ENCODE measurements around the gene ATP6V1A. TPM values are rescaled to one million over a fixed set of nuclear protein-coding genes. Genes with fewer than 3 reads are reported as not detected.

ATP6V1A gene
- polyA plus RNA-seq, 1 donor, result 46.3 TPM

GRCh38 chr3:113719294-113719693, 27.5 kb upstream of the ATP6V1A start:
- WGBS (ENCODE audit: insufficient coverage, low lambda C conversion rate), result no CpG with 5 or more reads among the region's 1 CpG
- no peak for DNase-seq
- H3K4me3 ChIP-seq (ENCODE audit: low read length), result no peak overlapping the region
- no peaks in the 10 kb centered on the region for H3K9me3 ChIP-seq (ENCODE audit: control insufficient read depth, low read depth, low read length)
- no peak overlapping the region for H3K27ac ChIP-seq (ENCODE audit: low read length)
- H3K27me3 ChIP-seq (ENCODE audit: control insufficient read depth, insufficient read depth, low read length), result no peaks in the 10 kb centered on the region
- H3K4me1 ChIP-seq (ENCODE audit: control insufficient read depth, insufficient read depth, low read length), result no peaks in the 10 kb centered on the region
- H3K36me3 ChIP-seq (ENCODE audit: control insufficient read depth, insufficient read depth, low read length), result peaks cover 26% of the 10 kb centered on the region

- Histone ChIP-seq H3K27me3 (ENCODE audit: control insufficient read depth, insufficient read depth, low read length) (no peaks in the 10 kb centered on the region), H3K9me3 (ENCODE audit: control insufficient read depth, low read depth, low read length) (no peaks in the 10 kb centered on the region), H3K4me3 (ENCODE audit: low read length) (no peak overlapping the region), H3K27ac (ENCODE audit: low read length) (no peak overlapping the region), H3K36me3 (ENCODE audit: control insufficient read depth, insufficient read depth, low read length) (peaks cover 28% of the 10 kb centered on the region), H3K4me1 (ENCODE audit: control insufficient read depth, insufficient read depth, low read length) (no peaks in the 10 kb centered on the region)
- WGBS (ENCODE audit: insufficient coverage, low lambda C conversion rate), result 95% methylated on average over 2 of the region's 2 CpGs
- DNase-seq, result no peak
Observed at GRCh38 chr3:113719758-113720157, 27.1 kb upstream of the ATP6V1A start.

- peaks cover 31% of the 10 kb centered on the region for H3K36me3 ChIP-seq (ENCODE audit: control insufficient read depth, insufficient read depth, low read length)
- no CpG with 5 or more reads among the region's 3 CpGs for WGBS (ENCODE audit: insufficient coverage, low lambda C conversion rate)
Observed at GRCh38 chr3:113721636-113722035, 25.2 kb upstream of the ATP6V1A start.

GRCh38 chr3:113728661-113729060, 18.2 kb upstream of the ATP6V1A start:
- WGBS (ENCODE audit: insufficient coverage, low lambda C conversion rate), result no CpG with 5 or more reads among the region's 2 CpGs
- DNase-seq, result no peak
- no peak overlapping the region for H3K27ac ChIP-seq (ENCODE audit: low read length)
- no peaks in the 10 kb centered on the region for H3K9me3 ChIP-seq (ENCODE audit: control insufficient read depth, low read depth, low read length)
- no peaks in the 10 kb centered on the region for H3K4me1 ChIP-seq (ENCODE audit: control insufficient read depth, insufficient read depth, low read length)
- no peak overlapping the region for H3K4me3 ChIP-seq (ENCODE audit: low read length)
- H3K36me3 ChIP-seq (ENCODE audit: control insufficient read depth, insufficient read depth, low read length), result peaks cover 11% of the 10 kb centered on the region
- no peaks in the 10 kb centered on the region for H3K27me3 ChIP-seq (ENCODE audit: control insufficient read depth, insufficient read depth, low read length)

More at GRCh38 chr3:113721636-113722035, 25.2 kb upstream of the ATP6V1A start:
- Histone ChIP-seq H3K4me3 (ENCODE audit: low read length) (no peak overlapping the region), H3K27ac (ENCODE audit: low read length) (no peak overlapping the region), H3K4me1 (ENCODE audit: control insufficient read depth, insufficient read depth, low read length) (no peaks in the 10 kb centered on the region), H3K27me3 (ENCODE audit: control insufficient read depth, insufficient read depth, low read length) (no peaks in the 10 kb centered on the region), H3K9me3 (ENCODE audit: control insufficient read depth, low read depth, low read length) (no peaks in the 10 kb centered on the region)
- DNase-seq, result no peak

GRCh38 chr3:113730550-113730949, 16.3 kb upstream of the ATP6V1A start:
- Histone ChIP-seq H3K36me3 (ENCODE audit: control insufficient read depth, insufficient read depth, low read length) (peaks cover 6% of the 10 kb centered on the region), H3K4me3 (ENCODE audit: low read length) (no peak overlapping the region), H3K27me3 (ENCODE audit: control insufficient read depth, insufficient read depth, low read length) (no peaks in the 10 kb centered on the region), H3K9me3 (ENCODE audit: control insufficient read depth, low read depth, low read length) (no peaks in the 10 kb centered on the region), H3K27ac (ENCODE audit: low read length) (no peak overlapping the region), H3K4me1 (ENCODE audit: control insufficient read depth, insufficient read depth, low read length) (no peaks in the 10 kb centered on the region)
- WGBS (ENCODE audit: insufficient coverage, low lambda C conversion rate), result no CpG with 5 or more reads among the region's 1 CpG
- DNase-seq, result no peak

GRCh38 chr3:113731694-113732093, 15.1 kb upstream of the ATP6V1A start:
- DNase-seq, result no peak
- Histone ChIP-seq H3K4me3 (ENCODE audit: low read length) (no peak overlapping the region), H3K9me3 (ENCODE audit: control insufficient read depth, low read depth, low read length) (no peaks in the 10 kb centered on the region), H3K36me3 (ENCODE audit: control insufficient read depth, insufficient read depth, low read length) (peaks cover 6% of the 10 kb centered on the region), H3K4me1 (ENCODE audit: control insufficient read depth, insufficient read depth, low read length) (no peaks in the 10 kb centered on the region), H3K27me3 (ENCODE audit: control insufficient read depth, insufficient read depth, low read length) (no peaks in the 10 kb centered on the region), H3K27ac (ENCODE audit: low read length) (no peak overlapping the region)
- WGBS (ENCODE audit: insufficient coverage, low lambda C conversion rate), result 100% methylated on average over 2 of the region's 4 CpGs

- 100% methylated on average over 1 of the region's 3 CpGs for WGBS (ENCODE audit: insufficient coverage, low lambda C conversion rate)
- peaks cover 2% of the 10 kb centered on the region for H3K36me3 ChIP-seq (ENCODE audit: control insufficient read depth, insufficient read depth, low read length)
- no peaks in the 10 kb centered on the region for H3K9me3 ChIP-seq (ENCODE audit: control insufficient read depth, low read depth, low read length)
- no peak overlapping the region for H3K27ac ChIP-seq (ENCODE audit: low read length)
- peak; percentile 20 to 54 for DNase-seq
- H3K4me3 ChIP-seq (ENCODE audit: low read length), result no peak overlapping the region
- no peaks in the 10 kb centered on the region for H3K4me1 ChIP-seq (ENCODE audit: control insufficient read depth, insufficient read depth, low read length)
- no peaks in the 10 kb centered on the region for H3K27me3 ChIP-seq (ENCODE audit: control insufficient read depth, insufficient read depth, low read length)
Observed at GRCh38 chr3:113736548-113737089, 10.2 kb upstream of the ATP6V1A start.

- Histone ChIP-seq H3K9me3 (ENCODE audit: control insufficient read depth, low read depth, low read length) (no peaks in the 10 kb centered on the region), H3K36me3 (ENCODE audit: control insufficient read depth, insufficient read depth, low read length) (peaks cover 2% of the 10 kb centered on the region), H3K4me3 (ENCODE audit: low read length) (no peak overlapping the region), H3K27ac (ENCODE audit: low read length) (no peak overlapping the region), H3K27me3 (ENCODE audit: control insufficient read depth, insufficient read depth, low read length) (no peaks in the 10 kb centered on the region), H3K4me1 (ENCODE audit: control insufficient read depth, insufficient read depth, low read length) (peaks cover 3% of the 10 kb centered on the region)
- DNase-seq, result no peak
- no CpG with 5 or more reads among the region's 5 CpGs for WGBS (ENCODE audit: insufficient coverage, low lambda C conversion rate)
Observed at GRCh38 chr3:113741086-113741485, 5.7 kb upstream of the ATP6V1A start.

GRCh38 chr3:113741620-113742019, 5.2 kb upstream of the ATP6V1A start:
- peaks cover 2% of the 10 kb centered on the region for H3K36me3 ChIP-seq (ENCODE audit: control insufficient read depth, insufficient read depth, low read length)
- no peaks in the 10 kb centered on the region for H3K9me3 ChIP-seq (ENCODE audit: control insufficient read depth, low read depth, low read length)
- no peak for DNase-seq
- H3K4me1 ChIP-seq (ENCODE audit: control insufficient read depth, insufficient read depth, low read length), result peaks cover 3% of the 10 kb centered on the region
- no peaks in the 10 kb centered on the region for H3K27me3 ChIP-seq (ENCODE audit: control insufficient read depth, insufficient read depth, low read length)
- WGBS (ENCODE audit: insufficient coverage, low lambda C conversion rate), result no CpG with 5 or more reads among the region's 1 CpG
- no peak overlapping the region for H3K4me3 ChIP-seq (ENCODE audit: low read length)
- no peak overlapping the region for H3K27ac ChIP-seq (ENCODE audit: low read length)

GRCh38 chr3:113743006-113743630, 3.7 kb upstream of the ATP6V1A start:
- Histone ChIP-seq H3K4me1 (ENCODE audit: control insufficient read depth, insufficient read depth, low read length) (peaks cover 3% of the 10 kb centered on the region), H3K27me3 (ENCODE audit: control insufficient read depth, insufficient read depth, low read length) (no peaks in the 10 kb centered on the region), H3K4me3 (ENCODE audit: low read length) (no peak overlapping the region), H3K36me3 (ENCODE audit: control insufficient read depth, insufficient read depth, low read length) (peaks cover 2% of the 10 kb centered on the region), H3K27ac (ENCODE audit: low read length) (no peak overlapping the region), H3K9me3 (ENCODE audit: control insufficient read depth, low read depth, low read length) (no peaks in the 10 kb centered on the region)
- no peak for DNase-seq
- 71% methylated on average over 4 of the region's 7 CpGs for WGBS (ENCODE audit: insufficient coverage, low lambda C conversion rate)
